ENCODE data around the gene ALPK1.
"Not testable (repeated sequence)": the region's sequence is repeated elsewhere in the genome, so short reads cannot be mapped to it uniquely, and the experiment has no call there.

ALPK1 gene

GRCh38 chr4:112284662-112285411 is 12.3 kb upstream of the ALPK1 start:
- DNase-seq: peak; percentile 27

- no peak for DNase-seq
These were observed 9.7 kb upstream of the ALPK1 start for GRCh38 chr4:112287258-112287989.

GRCh38 chr4:112288455-112288854 is 8.7 kb upstream of the ALPK1 start:
- no peak for DNase-seq

GRCh38 chr4:112289407-112290253 is 7.5 kb upstream of the ALPK1 start:
- DNase-seq: no peak

GRCh38 chr4:112290341-112290740 is 6.8 kb upstream of the ALPK1 start:
- DNase-seq: no peak

- DNase-seq: no peak
These were observed 2.6 kb downstream of the ALPK1 start for GRCh38 chr4:112299721-112300120.

GRCh38 chr4:112302320-112303274 is 5.4 kb downstream of the ALPK1 start:
- DNase-seq: no peak

- DNase-seq: not testable (repeated sequence)
These were observed 8.3 kb downstream of the ALPK1 start for GRCh38 chr4:112305477-112305876.

- not testable (repeated sequence) for DNase-seq
These were observed 12.2 kb downstream of the ALPK1 start for GRCh38 chr4:112309263-112309791.

GRCh38 chr4:112311516-112311915 is 14.3 kb downstream of the ALPK1 start:
- no peak for DNase-seq

GRCh38 chr4:112312610-112313239 is 15.6 kb downstream of the ALPK1 start:
- DNase-seq: no peak

- no peak for DNase-seq
These were observed 18.3 kb downstream of the ALPK1 start for GRCh38 chr4:112315446-112315845.

- no peak for DNase-seq
These were observed 19.2 kb downstream of the ALPK1 start for GRCh38 chr4:112316360-112316759.

GRCh38 chr4:112318239-112319142 is 21.3 kb downstream of the ALPK1 start:
- no peak for DNase-seq

- peak; percentile 2 for DNase-seq
These were observed 24.9 kb downstream of the ALPK1 start for GRCh38 chr4:112321776-112322684.

- DNase-seq: no peak
These were observed 25.7 kb downstream of the ALPK1 start for GRCh38 chr4:112322866-112323265.

GRCh38 chr4:112325530-112325929 is 28.4 kb downstream of the ALPK1 start:
- no peak for DNase-seq

- DNase-seq: no peak
These were observed 31.0 kb downstream of the ALPK1 start for GRCh38 chr4:112327965-112328733.

All from NCI-H146 (cell line).